HG03064 (cell line): ENCODE measurements around the gene EFHC2.
"Not testable (repeated sequence)": the region's sequence is repeated elsewhere in the genome, so short reads cannot be mapped to it uniquely, and the experiment has no call there.

Source experiments
- ATAC-seq: cut with Tn5 transposase; IDR thresholded peaks from one replicate; pipeline ENCODE4 v1.9.1; 2021; ENCODE audit warnings: low read depth; ENCODE audit not compliant: unreplicated experiment

The EFHC2 gene

GRCh38 chrX:44239036-44239435 lies 104.4 kb downstream of the EFHC2 start:
- no peak for ATAC-seq

- no peak for ATAC-seq
Measured at GRCh38 chrX:44235534-44235933, 107.9 kb downstream of the EFHC2 start.

- no peak for ATAC-seq
Measured at GRCh38 chrX:44234541-44234940, 108.9 kb downstream of the EFHC2 start.

- no peak for ATAC-seq
Measured at GRCh38 chrX:44234116-44234515, 109.4 kb downstream of the EFHC2 start.

GRCh38 chrX:44232081-44232480 lies 111.4 kb downstream of the EFHC2 start:
- ATAC-seq = no peak

GRCh38 chrX:44228621-44229020 lies 114.9 kb downstream of the EFHC2 start:
- ATAC-seq = no peak

- no peak for ATAC-seq
Measured at GRCh38 chrX:44227991-44228390, 115.5 kb downstream of the EFHC2 start.

GRCh38 chrX:44225667-44226066 lies 117.8 kb downstream of the EFHC2 start:
- no peak for ATAC-seq

- no peak for ATAC-seq
Measured at GRCh38 chrX:44224760-44225159, 118.7 kb downstream of the EFHC2 start.

- no peak for ATAC-seq
Measured at GRCh38 chrX:44223150-44223549, 120.3 kb downstream of the EFHC2 start.

- no peak for ATAC-seq
Measured at GRCh38 chrX:44218465-44218864, 125.0 kb downstream of the EFHC2 start.

- no peak for ATAC-seq
Measured at GRCh38 chrX:44216171-44216570, 127.3 kb downstream of the EFHC2 start.

- ATAC-seq = no peak
Measured at GRCh38 chrX:44203791-44204190, 139.7 kb downstream of the EFHC2 start.

- ATAC-seq = no peak
Measured at GRCh38 chrX:44202596-44202995, 140.9 kb downstream of the EFHC2 start.

- ATAC-seq = no peak
Measured at GRCh38 chrX:44189116-44189515, 154.4 kb downstream of the EFHC2 start.

GRCh38 chrX:44187915-44188314 lies 155.6 kb downstream of the EFHC2 start:
- not testable (repeated sequence) for ATAC-seq

- no peak for ATAC-seq
Measured at GRCh38 chrX:44183329-44183728, 160.1 kb downstream of the EFHC2 start.

GRCh38 chrX:44178274-44179053 lies 165.0 kb downstream of the EFHC2 start:
- ATAC-seq = no peak

GRCh38 chrX:44175455-44175854 lies 168.0 kb downstream of the EFHC2 start:
- no peak for ATAC-seq

GRCh38 chrX:44174061-44174460 lies 169.4 kb downstream of the EFHC2 start:
- ATAC-seq = no peak

- ATAC-seq = no peak
Measured at GRCh38 chrX:44173219-44173618, 170.3 kb downstream of the EFHC2 start.

GRCh38 chrX:44167116-44167515 lies 176.4 kb downstream of the EFHC2 start:
- ATAC-seq = no peak
